Mesenchymal stem cell (in vitro differentiated cells and primary cell): ENCODE measurements around the gene TGM1.

Experiments
- DNase-seq: peaks from one replicate; pipeline ENCODE4 v3.0.0-alpha.2; 2013
- H2AFZ ChIP-seq: one replicate; pipeline ENCODE4 v1.6.1; 2013; ENCODE audit warnings: low read depth, mild to moderate bottlenecking, control low read depth, inconsistent platforms, low read length, moderate library complexity
- H2AK5ac ChIP-seq: 2 replicates; pipeline ENCODE4 v1.6.1; 2013; ENCODE audit warnings: low read length, moderate library complexity, mild to moderate bottlenecking, inconsistent platforms; ENCODE audit not compliant: severe bottlenecking
- H2BK120ac ChIP-seq: one replicate; pipeline ENCODE4 v1.6.1; 2013; ENCODE audit warnings: low read depth, mild to moderate bottlenecking, inconsistent platforms, low read length, moderate library complexity
- H2BK12ac ChIP-seq, 2 experiments: one replicate each; pipeline ENCODE4 v1.6.1; 2013; ENCODE audit warnings: inconsistent platforms in 2 of 2, low read length in 2 of 2, mild to moderate bottlenecking in 2 of 2, moderate library complexity in 2 of 2, control low read depth in 1 of 2
- H2BK15ac ChIP-seq: one replicate; pipeline ENCODE4 v1.6.1; 2013; ENCODE audit warnings: mild to moderate bottlenecking, low read depth, inconsistent platforms; ENCODE audit not compliant: poor library complexity, severe bottlenecking
- H2BK5ac ChIP-seq: 2 replicates; pipeline ENCODE4 v1.6.1; 2013; ENCODE audit warnings: low read depth, mild to moderate bottlenecking, low read length, control low read depth, inconsistent platforms; ENCODE audit not compliant: poor library complexity, severe bottlenecking
- H3K14ac ChIP-seq, 2 experiments: one replicate each; pipeline ENCODE4 v1.6.1; 2013; ENCODE audit warnings: inconsistent platforms in 2 of 2, low read length in 2 of 2, control low read depth in 1 of 2, mild to moderate bottlenecking in 1 of 2, moderate library complexity in 1 of 2
- H3K18ac ChIP-seq, 2 experiments: one replicate each; pipeline ENCODE4 v1.6.1; 2013; ENCODE audit warnings: inconsistent platforms in 2 of 2, low read length in 2 of 2, control low read depth in 1 of 2, low read depth in 1 of 2, mild to moderate bottlenecking in 1 of 2
- H3K23ac ChIP-seq, 2 experiments: one replicate each; pipeline ENCODE4 v1.6.1; 2013; ENCODE audit warnings: inconsistent platforms in 2 of 2, low read length in 2 of 2, mild to moderate bottlenecking in 2 of 2, moderate library complexity in 2 of 2, control low read depth in 1 of 2
- H3K27ac ChIP-seq: 2 replicates; pipeline ENCODE4 v1.5.1; 2013; ENCODE audit warnings: mild to moderate bottlenecking, moderate library complexity, low read length, control low read depth, inconsistent platforms; ENCODE audit not compliant: poor library complexity, severe bottlenecking
- H3K27me3 ChIP-seq, 2 experiments: 2 replicates each; pipeline versions ENCODE4 v1.6.1 to v1.7.0; 2013; ENCODE audit warnings: low read length in 2 of 2, mild to moderate bottlenecking in 2 of 2, moderate library complexity in 2 of 2, control low read depth in 1 of 2, inconsistent platforms in 1 of 2; ENCODE audit not compliant: control insufficient read depth in 1 of 2, insufficient read depth in 1 of 2
- H3K36me3 ChIP-seq, 2 experiments: 2 replicates each; pipeline versions ENCODE4 v1.6.1 to v1.7.0; 2013; ENCODE audit warnings: low read length in 2 of 2, control low read depth in 1 of 2, inconsistent platforms in 1 of 2, low read depth in 1 of 2, mild to moderate bottlenecking in 1 of 2; ENCODE audit not compliant: insufficient read depth in 2 of 2, control insufficient read depth in 1 of 2
- H3K4ac ChIP-seq, 2 experiments: one replicate each; pipeline ENCODE4 v1.6.1; 2013; ENCODE audit warnings: inconsistent platforms in 2 of 2, low read length in 2 of 2, mild to moderate bottlenecking in 2 of 2, moderate library complexity in 2 of 2, control low read depth in 1 of 2, low read depth in 1 of 2
- H3K4me1 ChIP-seq: 2 replicates; pipeline ENCODE4 v1.6.1; 2013; ENCODE audit warnings: low read depth, low read length, control low read depth; ENCODE audit not compliant: control insufficient read depth, insufficient read depth
- H3K4me2 ChIP-seq: 2 replicates; pipeline ENCODE4 v1.6.1; 2013; ENCODE audit warnings: low read length, mild to moderate bottlenecking, inconsistent platforms; ENCODE audit not compliant: poor library complexity, severe bottlenecking
- H3K4me3 ChIP-seq, 2 experiments: 2 replicates each; pipeline versions ENCODE4 v1.5.1 to v1.7.0; 2013; ENCODE audit warnings: low read length in 2 of 2, mild to moderate bottlenecking in 2 of 2, control low read depth in 1 of 2, low read depth in 1 of 2; ENCODE audit not compliant: insufficient read depth in 1 of 2
- H3K79me1 ChIP-seq: replicated peaks from 2 replicates; pipeline ENCODE4 v1.6.1; 2013; ENCODE audit warnings: mild to moderate bottlenecking, control low read depth, low read length, inconsistent platforms; ENCODE audit not compliant: poor library complexity, severe bottlenecking
- H3K9ac ChIP-seq: 2 replicates; pipeline ENCODE4 v1.7.0; 2013; ENCODE audit warnings: mild to moderate bottlenecking, low read length, moderate library complexity
- H3K9me3 ChIP-seq: 2 replicates; pipeline ENCODE4 v1.7.0; 2013; ENCODE audit warnings: mild to moderate bottlenecking, low read length; ENCODE audit not compliant: control insufficient read depth
- H4K8ac ChIP-seq: one replicate; pipeline ENCODE4 v1.6.1; 2013; ENCODE audit warnings: inconsistent platforms, mild to moderate bottlenecking, low read length, moderate library complexity
- H4K91ac ChIP-seq: one replicate; pipeline ENCODE4 v1.6.1; 2013; ENCODE audit warnings: mild to moderate bottlenecking, low read length, inconsistent platforms
- WGBS: methylation state at CpG from one replicate; pipeline ENCODE4 v1.1.7; 2013; ENCODE audit warnings: mixed read lengths; 5-methylcytosine and 5-hydroxymethylcytosine counted together

TGM1 gene

GRCh38 chr14:24310265-24310645 lies 47.3 kb upstream of the TGM1 start:
- Histone ChIP-seq H3K79me1 (peaks cover 3% of the 10 kb centered on the region), H4K8ac (no peak overlapping the region), H2BK5ac (no peak overlapping the region), H2BK120ac (no peak overlapping the region), H2BK12ac (no peak overlapping the region), H3K18ac (no peak overlapping the region), H3K27ac (no peak overlapping the region), H3K23ac (no peak overlapping the region), H3K4me2 (no peak overlapping the region), H3K4me1 (peaks cover 10% of the 10 kb centered on the region), H3K9me3 (no peaks in the 10 kb centered on the region), H3K27me3 (no peaks in the 10 kb centered on the region), H3K4me3 (peak overlapping the region in 1 of 2 experiments; percentile 70), H2AFZ (no peak overlapping the region), H4K91ac (no peak overlapping the region), H3K14ac (peak overlapping the region in 1 of 2 experiments; percentile 39), H3K9ac (peak overlapping the region; percentile 59), H2BK15ac (no peak overlapping the region), H3K4ac (no peak overlapping the region), H3K36me3 (peaks cover 32 to 47% of the 10 kb centered on the region in 2 experiments), H2AK5ac (no peak overlapping the region)
- no peak for DNase-seq
- WGBS: 98% methylated on average over 4 of the region's 5 CpGs

GRCh38 chr14:24309538-24310264 lies 46.7 kb upstream of the TGM1 start, which contains the start of gene LTB4R2:
LTB4R2 (plus strand) TSS chr14:24310140; CDS start chr14:24310665, 525 bp downstream.
- Histone ChIP-seq H2BK15ac (no peak within 1 kb of the TSS), H3K4me2 (no peak within 1 kb of the TSS), H4K91ac (peak within 1 kb of the TSS; percentile 52), H3K4me1 (peaks cover 10% of the 10 kb centered on the region), H3K14ac (peak within 1 kb of the TSS in 1 of 2 experiments; percentile 39), H3K79me1 (peaks cover 5% of the 10 kb centered on the region), H2AK5ac (no peak within 1 kb of the TSS), H3K36me3 (peaks cover 38 to 52% of the 10 kb centered on the region in 2 experiments), H2BK12ac (no peak within 1 kb of the TSS), H3K4ac (no peak within 1 kb of the TSS), H3K18ac (no peak within 1 kb of the TSS), H3K23ac (no peak within 1 kb of the TSS), H3K9ac (peak within 1 kb of the TSS; percentile 63), H3K27me3 (no peaks in the 10 kb centered on the region), H2BK120ac (no peak within 1 kb of the TSS), H3K4me3 (peak within 1 kb of the TSS in 1 of 2 experiments; percentile 70), H4K8ac (no peak within 1 kb of the TSS), H3K27ac (no peak within 1 kb of the TSS), H2BK5ac (no peak within 1 kb of the TSS), H3K9me3 (no peaks in the 10 kb centered on the region), H2AFZ (no peak within 1 kb of the TSS)
- DNase-seq: no peak
- 93% methylated on average over 4 of the region's 5 CpGs for WGBS

- WGBS: 79% methylated on average over 7 of the region's 7 CpGs
- H3K9me3 ChIP-seq: no peaks in the 10 kb centered on the region
- no peak overlapping the region for H3K4ac ChIP-seq
- H3K27me3 ChIP-seq: no peaks in the 10 kb centered on the region
- H2AK5ac ChIP-seq: no peak overlapping the region
- H3K4me1 ChIP-seq: peaks cover 10% of the 10 kb centered on the region
- H4K91ac ChIP-seq: no peak overlapping the region
- H3K27ac ChIP-seq: no peak overlapping the region
- no peak overlapping the region for H2AFZ ChIP-seq
- H3K36me3 ChIP-seq: peaks cover 50 to 64% of the 10 kb centered on the region in 2 experiments
- H2BK12ac ChIP-seq: no peak overlapping the region
- no peak overlapping the region for H3K4me3 ChIP-seq
- H3K9ac ChIP-seq: no peak overlapping the region
- H3K23ac ChIP-seq: no peak overlapping the region
- no peak overlapping the region for H3K4me2 ChIP-seq
- no peak overlapping the region for H2BK120ac ChIP-seq
- no peak overlapping the region for H2BK15ac ChIP-seq
- no peak for DNase-seq
- H3K79me1 ChIP-seq: peaks cover 12% of the 10 kb centered on the region
- no peak overlapping the region for H4K8ac ChIP-seq
- no peak overlapping the region for H3K18ac ChIP-seq
- H3K14ac ChIP-seq: no peak overlapping the region
- no peak overlapping the region for H2BK5ac ChIP-seq
Measured at GRCh38 chr14:24308342-24309124, 45.6 kb upstream of the TGM1 start.
